Epithelial cell of prostate (primary cell): ENCODE data around the gene FNDC8.
A peak's percentile ranks its signal among the peaks of the same experiment; 100 is the strongest.
"Not testable (repeated sequence)": the region's sequence is repeated elsewhere in the genome, so short reads cannot be mapped to it uniquely, and the experiment has no call there.

Source experiments
- DNase-seq: peaks from one replicate; pipeline ENCODE4 v3.0.0-alpha.2; 2011; ENCODE audit warnings: low read depth, low spot score
- H3K27ac ChIP-seq: fragments of 450-650 bp; 2 replicates; pipeline ENCODE4 v1.5.1; 2017; ENCODE audit warnings: mild to moderate bottlenecking

FNDC8 gene

GRCh38 chr17:35090707-35091106, 30.7 kb upstream of the FNDC8 start:
- DNase-seq, H3K27ac ChIP-seq: not testable (repeated sequence)

- H3K27ac ChIP-seq: peak overlapping the region; percentile 60
- peak; percentile 76 for DNase-seq
Measured at GRCh38 chr17:35094902-35095301, 26.5 kb upstream of the FNDC8 start.

DNA sequence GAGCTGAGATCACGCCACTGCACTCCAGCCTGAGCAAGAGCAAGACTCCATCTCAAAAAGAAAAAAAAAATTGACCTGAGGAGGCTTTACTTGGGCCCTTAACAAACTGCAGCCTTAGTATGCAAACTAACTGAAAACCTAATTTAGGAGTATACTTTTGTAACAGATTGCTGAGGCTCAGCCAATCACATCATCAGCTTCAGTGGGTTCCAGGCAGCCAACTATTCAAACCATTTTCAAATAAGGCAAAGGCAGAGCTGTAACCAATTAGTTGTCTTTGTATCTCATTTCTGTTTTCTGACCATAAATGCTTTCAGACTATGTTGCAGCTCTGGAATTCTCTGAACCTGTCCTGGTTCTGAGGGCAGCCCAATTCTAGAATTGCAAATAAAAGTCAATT, 25.7 kb upstream of the FNDC8 start:
- peak overlapping the region; percentile 60 for H3K27ac ChIP-seq
- no peak for DNase-seq

DNA sequence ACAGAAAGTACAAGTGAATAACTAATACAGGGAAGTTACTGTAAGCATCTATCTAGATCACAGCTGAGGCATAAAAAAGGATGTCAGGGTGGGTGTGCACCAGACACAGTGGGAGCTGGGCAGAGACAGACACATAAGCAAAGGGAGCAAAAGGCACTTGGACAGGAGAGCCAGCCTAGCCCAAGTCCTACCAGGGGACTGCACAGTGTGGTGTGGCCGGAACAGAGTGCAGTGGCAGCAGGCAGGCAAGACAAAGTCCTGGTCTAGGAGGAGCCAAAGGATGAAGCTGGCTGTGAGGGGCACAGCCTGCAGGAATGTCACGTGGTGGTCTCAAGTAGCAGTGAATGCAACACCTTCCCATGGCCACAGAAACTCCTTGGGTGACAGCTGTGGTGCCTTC, 23.6 kb upstream of the FNDC8 start:
- H3K27ac ChIP-seq: no peak overlapping the region
- DNase-seq: no peak

DNA sequence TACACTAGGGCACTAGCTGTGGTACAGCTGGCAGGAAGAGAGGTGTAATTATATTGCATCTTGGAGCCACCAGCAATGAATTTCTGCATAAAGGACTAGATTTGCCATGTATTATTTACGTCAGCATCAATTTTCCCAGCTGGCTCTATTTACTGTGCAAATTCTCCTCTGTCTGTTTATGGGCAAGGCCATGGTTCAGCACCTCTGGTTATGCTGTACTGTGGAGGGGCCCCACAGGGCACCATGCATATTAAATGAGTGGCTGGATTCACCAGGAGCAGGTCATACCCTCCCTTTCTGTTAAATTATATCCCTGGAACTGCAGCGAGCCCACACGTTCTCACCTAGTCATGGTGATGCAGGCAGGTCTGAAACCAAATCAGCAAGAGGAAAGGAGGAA, 21.5 kb upstream of the FNDC8 start:
- DNase-seq: no peak
- H3K27ac ChIP-seq: no peak overlapping the region

DNA sequence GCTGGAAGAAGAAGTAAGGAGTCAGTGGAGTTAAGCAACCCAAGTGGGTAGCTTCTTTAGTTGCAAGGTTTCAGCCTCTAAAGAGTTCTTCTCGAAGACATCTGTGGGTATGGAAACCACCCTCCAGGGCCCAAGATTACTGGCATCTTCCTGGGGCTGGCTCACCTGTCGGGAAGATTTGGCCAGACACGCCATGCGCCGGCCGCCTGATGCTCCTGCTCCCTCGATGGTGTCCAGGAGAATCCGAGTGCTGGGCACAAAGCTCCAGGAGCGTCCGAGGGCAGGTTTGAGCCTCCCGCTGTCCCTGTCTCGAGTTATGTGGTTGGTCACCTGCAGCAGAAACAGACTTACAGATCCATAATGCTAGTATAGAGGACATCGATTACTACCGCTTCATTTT, 20.4 kb upstream of the FNDC8 start:
- DNase-seq: no peak
- H3K27ac ChIP-seq: no peak overlapping the region

GRCh38 chr17:35101725-35102124, 19.7 kb upstream of the FNDC8 start:
- DNase-seq: no peak
- no peak overlapping the region for H3K27ac ChIP-seq

GRCh38 chr17:35103271-35103670, 18.1 kb upstream of the FNDC8 start:
- no peak for DNase-seq
- no peak overlapping the region for H3K27ac ChIP-seq

DNA sequence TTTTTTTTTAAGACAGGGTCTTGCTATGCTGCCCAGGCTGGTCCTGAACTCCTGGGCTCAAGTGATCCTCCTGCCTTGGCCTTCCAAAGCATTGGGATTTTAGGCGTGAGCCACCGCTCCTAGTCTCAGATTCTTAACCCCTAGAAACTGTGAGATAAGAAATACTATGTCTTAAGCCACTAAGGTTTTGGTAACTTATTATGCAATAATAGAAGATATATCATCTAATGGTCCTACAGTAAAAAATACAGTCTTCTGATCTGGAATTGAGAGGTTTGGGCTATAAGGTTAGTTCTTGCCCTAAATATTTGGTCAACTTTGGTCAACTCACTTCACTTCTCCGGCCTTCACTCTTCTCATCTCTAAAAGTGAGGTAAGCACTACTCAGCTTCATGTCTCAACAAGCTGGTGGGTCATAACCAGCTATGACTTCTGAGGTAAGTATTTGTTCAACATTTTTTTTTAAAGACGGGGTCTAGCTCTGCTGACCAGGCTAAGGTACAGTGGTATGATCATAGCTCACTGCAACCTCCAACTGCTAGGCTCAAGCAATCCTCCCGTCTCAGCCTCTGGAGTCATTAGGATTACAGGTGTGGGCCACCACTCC, 16.5 kb upstream of the FNDC8 start:
- DNase-seq: no peak
- H3K27ac ChIP-seq: no peak overlapping the region

DNA sequence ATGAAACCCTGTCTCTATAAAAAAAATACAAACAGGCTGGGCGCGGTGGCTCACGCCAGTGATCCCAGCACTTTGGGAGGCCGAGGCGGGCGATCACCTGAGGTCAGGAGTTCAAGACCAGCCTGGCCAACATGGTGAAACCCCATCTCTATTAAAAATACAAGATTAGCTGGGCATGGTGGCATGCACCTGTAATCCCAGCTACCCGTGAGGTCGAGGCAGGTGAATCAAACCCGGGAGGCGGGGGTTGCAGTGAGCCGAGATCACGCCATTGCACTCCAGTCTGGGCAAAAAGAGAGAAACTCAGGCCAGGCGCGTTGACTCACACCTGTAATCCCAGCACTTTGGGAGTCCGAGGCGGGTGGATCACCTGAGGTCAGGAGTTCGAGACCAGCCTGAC, 10.6 kb upstream of the FNDC8 start:
- H3K27ac ChIP-seq, DNase-seq: not testable (repeated sequence)

GRCh38 chr17:35116845-35117244, 4.6 kb upstream of the FNDC8 start:
- no peak overlapping the region for H3K27ac ChIP-seq
- DNase-seq: no peak

GRCh38 chr17:35117984-35118383, 3.4 kb upstream of the FNDC8 start:
- no peak for DNase-seq
- H3K27ac ChIP-seq: no peak overlapping the region

DNA sequence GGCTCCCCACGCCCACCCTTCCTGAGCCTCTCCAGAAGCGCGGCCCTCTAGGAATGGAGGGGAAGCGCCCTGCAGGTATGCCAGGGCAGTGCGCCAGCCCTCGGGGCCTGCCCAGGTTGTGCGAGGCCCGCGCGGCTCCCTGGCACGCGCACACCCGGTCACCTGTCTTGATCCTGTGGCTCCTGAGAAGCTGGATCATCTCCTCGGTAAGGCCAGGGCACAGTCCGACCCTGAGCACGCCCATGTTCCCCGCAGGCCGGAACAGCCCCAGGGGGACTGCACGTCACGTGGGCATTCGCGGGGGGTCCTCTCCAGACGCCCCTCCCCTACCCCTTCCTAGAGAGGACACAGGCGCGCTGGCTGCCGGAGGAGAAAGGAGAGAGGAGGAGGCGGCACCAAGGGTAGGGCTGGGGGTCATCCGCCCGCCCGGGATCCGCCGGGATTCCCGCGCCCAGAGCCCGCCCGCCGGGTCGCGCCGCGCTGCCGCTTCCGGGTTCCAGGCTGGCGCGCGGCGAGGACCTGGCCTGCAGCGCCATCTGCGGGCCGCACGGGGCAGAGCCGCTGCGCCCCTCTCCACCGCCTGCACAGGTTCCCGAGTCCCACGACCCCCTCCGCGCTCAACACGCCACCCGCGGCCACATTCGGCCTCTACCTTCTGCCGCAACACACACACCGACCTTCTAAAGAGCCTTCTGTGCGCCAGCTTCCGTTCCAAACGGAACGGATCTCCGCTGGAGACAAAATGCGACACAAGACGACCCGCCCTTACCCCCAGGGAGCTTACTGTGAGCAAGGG, 1.8 kb upstream of the FNDC8 start, which contains the start of gene RAD51D:
TSS of gene RAD51D (minus strand) at position 491 of the 796 bp plus-strand sequence. CDS start at position 244, 247 bp downstream.
- DNase-seq: no peak
- peak within 1 kb of the TSS; percentile 29 for H3K27ac ChIP-seq

DNA sequence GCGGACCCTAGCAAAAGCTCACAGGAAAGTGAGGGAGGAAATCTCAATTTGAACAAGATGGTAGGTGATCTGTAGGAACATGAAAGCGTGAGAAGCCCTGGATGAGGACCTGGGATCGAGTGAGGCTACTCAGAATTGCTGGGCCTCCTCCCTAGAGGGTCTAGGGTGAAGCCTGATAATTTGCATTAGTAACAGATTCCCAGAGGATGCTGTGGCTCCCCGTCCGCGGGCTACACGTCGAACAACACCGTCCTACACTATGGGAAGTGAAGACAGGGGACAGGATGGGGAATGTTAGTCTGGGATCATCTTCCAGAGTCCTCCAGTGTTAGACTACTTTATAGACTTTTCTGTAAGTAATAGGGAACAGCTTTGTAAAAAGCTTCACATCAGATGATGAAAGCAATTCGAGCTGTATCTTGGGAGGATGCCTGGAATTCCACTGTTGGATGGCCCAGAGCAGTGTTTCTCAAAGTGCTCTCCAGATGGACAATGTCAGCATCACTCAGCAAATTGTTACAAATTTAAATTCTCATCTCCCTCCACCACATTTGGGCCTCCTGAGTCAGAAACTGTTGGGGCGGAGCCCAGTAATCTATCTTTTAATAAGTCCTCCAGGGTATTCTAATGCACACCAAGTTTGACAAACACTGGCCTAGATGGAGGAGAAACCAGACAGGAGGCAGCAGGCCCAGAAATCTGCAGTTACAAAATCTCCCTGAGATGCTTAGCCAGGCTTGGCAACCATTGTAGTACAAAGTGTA, 6.5 kb downstream of the FNDC8 start:
- H3K27ac ChIP-seq: no peak overlapping the region
- DNase-seq: no peak

GRCh38 chr17:35129154-35129972, 7.9 kb downstream of the FNDC8 start:
- no peak for DNase-seq
- no peak overlapping the region for H3K27ac ChIP-seq

DNA sequence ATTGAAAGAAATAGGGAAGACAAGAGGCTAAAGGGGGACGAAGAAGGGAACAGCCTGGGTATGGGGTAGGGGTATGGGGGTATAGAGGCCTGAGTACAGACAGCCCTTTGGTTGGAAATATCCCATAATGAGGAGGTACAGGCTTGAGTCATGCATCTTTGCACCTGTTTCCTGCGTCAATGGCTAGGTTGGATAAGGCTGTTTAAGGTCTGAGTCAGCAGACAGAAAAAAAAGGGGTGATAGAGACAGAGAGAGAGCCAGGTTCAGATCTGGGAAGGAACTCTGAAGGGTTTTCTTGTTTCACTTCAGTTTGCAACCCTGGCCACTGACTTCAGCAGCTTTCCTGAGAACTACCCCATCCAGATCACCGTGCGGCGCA, 8.5 kb downstream of the FNDC8 start:
- DNase-seq: no peak

DNA sequence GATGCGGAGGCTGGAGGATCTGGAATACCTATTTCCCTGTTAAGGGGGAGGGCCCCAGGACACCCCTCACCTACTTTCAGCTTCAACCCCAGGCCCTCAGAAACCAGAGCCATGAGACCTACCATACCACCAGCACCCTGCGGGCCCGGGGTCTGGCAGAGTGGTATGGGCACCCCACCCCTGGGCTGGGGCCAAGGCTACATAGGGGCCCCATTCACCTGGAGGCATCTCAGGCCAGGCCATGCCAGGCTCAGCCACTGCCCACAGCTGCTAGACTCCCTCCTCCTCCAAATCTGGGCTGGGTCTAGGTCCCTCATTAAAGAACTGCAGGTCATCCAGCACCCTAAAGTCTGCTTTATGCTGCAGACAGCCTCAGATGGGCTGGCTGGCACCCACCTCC, 9.0 kb downstream of the FNDC8 start:
- H3K27ac ChIP-seq: no peak overlapping the region
- DNase-seq: no peak

More for the DNA sequence above, 8.5 kb downstream of the FNDC8 start:
- no peak overlapping the region for H3K27ac ChIP-seq

- H3K27ac ChIP-seq: no peak overlapping the region
Measured at GRCh38 chr17:35132099-35132498, 10.7 kb downstream of the FNDC8 start.

DNA sequence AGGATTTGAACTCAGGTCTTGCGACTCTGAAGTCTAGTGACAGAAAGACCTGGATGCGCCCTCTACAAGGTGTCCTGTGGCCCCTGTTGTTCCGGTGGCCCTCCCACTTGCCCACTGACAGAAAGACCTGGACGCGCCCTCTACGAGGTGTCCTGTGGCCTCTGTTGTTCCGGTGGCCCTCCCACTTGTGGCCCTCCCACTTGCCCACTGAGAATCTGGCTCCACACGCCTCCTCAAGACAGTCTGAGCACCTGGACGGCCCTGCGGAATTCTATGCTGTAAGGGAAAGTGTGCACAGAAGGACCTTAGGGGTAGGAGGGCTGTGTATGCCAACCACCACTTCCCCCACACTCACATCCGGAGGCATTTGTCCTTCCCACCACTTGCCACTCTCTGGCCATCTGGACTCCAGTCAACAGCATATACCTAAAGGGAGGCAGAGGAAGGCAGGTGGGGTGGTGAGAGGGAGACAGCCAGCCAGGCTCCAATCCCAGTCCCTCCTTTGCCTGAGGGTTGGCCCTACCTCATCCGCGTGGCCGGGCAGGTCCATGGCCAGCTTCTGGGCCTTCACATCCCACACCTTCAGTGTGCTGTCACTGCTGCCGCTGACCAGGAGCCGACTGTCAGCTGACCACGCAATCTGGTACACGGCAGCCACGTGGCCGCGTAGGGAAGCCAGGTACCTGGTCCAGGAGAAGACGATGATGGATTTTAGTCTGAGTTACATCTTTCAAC, 11.6 kb downstream of the FNDC8 start:
- no peak for DNase-seq
- H3K27ac ChIP-seq: no peak overlapping the region

More at GRCh38 chr17:35132099-35132498, 10.7 kb downstream of the FNDC8 start:
- DNase-seq: no peak

GRCh38 chr17:35135322-35135721, 13.9 kb downstream of the FNDC8 start:
- DNase-seq: no peak
- H3K27ac ChIP-seq: no peak overlapping the region
